Panc1 (cell line): ENCODE measurements around the gene PTGR1.

Source experiments
- POLR2AphosphoS5 ChIP-seq: IDR thresholded peaks from 2 replicates; pipeline ENCODE4 v1.6.1; 2012; ENCODE audit warnings: mild to moderate bottlenecking, low read depth, low read length, moderate library complexity
- TF ChIP-seq, protein P1 (sequence below), 2 experiments: IDR thresholded peaks; 2 replicates each; pipeline ENCODE4 v1.6.1; 2011 to 2012; ENCODE audit warnings: low read depth in 2 of 2, control low read depth in 1 of 2, low read length in 1 of 2, mild to moderate bottlenecking in 1 of 2, moderate library complexity in 1 of 2; ENCODE audit not compliant: insufficient read depth in 1 of 2
- TF ChIP-seq, protein P2 (sequence below): fragments of 450-650 bp; IDR thresholded peaks from 2 replicates; pipeline ENCODE4 v1.5.1; 2017; ENCODE audit warnings: mild to moderate bottlenecking

DNA sequence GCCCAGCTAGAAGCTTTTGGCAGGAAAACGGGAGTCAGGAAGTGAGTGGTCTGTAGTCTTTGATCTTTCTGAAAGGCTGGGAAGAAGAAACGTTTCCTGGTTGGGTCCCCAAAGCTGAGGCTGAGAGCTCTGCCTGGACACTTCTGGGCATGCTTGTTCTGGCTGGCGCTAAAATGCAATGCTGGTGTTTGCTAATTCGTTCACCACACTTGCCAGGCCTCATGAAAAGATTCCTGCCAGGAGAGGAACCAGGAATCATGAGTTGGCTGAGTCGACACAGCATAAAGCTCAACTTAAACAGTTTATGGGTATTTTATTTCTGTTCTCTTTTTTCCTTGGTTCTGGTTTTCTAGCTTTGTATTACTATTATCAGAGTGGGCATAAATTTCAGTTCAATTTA lies 10.7 kb upstream of the PTGR1 start:
- no peak for TF ChIP-seq POLR2AphosphoS5
- TF ChIP-seq, protein P1, sequence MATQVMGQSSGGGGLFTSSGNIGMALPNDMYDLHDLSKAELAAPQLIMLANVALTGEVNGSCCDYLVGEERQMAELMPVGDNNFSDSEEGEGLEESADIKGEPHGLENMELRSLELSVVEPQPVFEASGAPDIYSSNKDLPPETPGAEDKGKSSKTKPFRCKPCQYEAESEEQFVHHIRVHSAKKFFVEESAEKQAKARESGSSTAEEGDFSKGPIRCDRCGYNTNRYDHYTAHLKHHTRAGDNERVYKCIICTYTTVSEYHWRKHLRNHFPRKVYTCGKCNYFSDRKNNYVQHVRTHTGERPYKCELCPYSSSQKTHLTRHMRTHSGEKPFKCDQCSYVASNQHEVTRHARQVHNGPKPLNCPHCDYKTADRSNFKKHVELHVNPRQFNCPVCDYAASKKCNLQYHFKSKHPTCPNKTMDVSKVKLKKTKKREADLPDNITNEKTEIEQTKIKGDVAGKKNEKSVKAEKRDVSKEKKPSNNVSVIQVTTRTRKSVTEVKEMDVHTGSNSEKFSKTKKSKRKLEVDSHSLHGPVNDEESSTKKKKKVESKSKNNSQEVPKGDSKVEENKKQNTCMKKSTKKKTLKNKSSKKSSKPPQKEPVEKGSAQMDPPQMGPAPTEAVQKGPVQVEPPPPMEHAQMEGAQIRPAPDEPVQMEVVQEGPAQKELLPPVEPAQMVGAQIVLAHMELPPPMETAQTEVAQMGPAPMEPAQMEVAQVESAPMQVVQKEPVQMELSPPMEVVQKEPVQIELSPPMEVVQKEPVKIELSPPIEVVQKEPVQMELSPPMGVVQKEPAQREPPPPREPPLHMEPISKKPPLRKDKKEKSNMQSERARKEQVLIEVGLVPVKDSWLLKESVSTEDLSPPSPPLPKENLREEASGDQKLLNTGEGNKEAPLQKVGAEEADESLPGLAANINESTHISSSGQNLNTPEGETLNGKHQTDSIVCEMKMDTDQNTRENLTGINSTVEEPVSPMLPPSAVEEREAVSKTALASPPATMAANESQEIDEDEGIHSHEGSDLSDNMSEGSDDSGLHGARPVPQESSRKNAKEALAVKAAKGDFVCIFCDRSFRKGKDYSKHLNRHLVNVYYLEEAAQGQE (IDR thresholded peaks at IDR 0.05; ENCODE audit: insufficient read depth in 1 of 2, low read depth in 2 of 2, low read length in 1 of 2), result no peak
- TF ChIP-seq, protein P2, sequence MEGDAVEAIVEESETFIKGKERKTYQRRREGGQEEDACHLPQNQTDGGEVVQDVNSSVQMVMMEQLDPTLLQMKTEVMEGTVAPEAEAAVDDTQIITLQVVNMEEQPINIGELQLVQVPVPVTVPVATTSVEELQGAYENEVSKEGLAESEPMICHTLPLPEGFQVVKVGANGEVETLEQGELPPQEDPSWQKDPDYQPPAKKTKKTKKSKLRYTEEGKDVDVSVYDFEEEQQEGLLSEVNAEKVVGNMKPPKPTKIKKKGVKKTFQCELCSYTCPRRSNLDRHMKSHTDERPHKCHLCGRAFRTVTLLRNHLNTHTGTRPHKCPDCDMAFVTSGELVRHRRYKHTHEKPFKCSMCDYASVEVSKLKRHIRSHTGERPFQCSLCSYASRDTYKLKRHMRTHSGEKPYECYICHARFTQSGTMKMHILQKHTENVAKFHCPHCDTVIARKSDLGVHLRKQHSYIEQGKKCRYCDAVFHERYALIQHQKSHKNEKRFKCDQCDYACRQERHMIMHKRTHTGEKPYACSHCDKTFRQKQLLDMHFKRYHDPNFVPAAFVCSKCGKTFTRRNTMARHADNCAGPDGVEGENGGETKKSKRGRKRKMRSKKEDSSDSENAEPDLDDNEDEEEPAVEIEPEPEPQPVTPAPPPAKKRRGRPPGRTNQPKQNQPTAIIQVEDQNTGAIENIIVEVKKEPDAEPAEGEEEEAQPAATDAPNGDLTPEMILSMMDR, result no peak
